H1 (cell line): ENCODE results near the gene TPM2. TPM values are rescaled to one million over a fixed set of nuclear protein-coding genes. Genes with fewer than 3 reads are reported as not detected.
A peak's percentile ranks its signal among the peaks of the same experiment; 100 is the strongest.

Experiments
- CTCF ChIA-PET: fragments of 300-600 bp; sonication (Branson Sonifier 250); formaldehyde crosslinking; loops from one replicate; lab custom pipeline; 2021; ENCODE audit not compliant: partially characterized antibody; lab: Charles Lee
- POLR2A ChIA-PET: fragments of 300-600 bp; sonication (Branson Sonifier 250); formaldehyde crosslinking; loops from one replicate; lab custom pipeline; 2021; ENCODE audit warnings: inconsistent platforms; ENCODE audit not compliant: partially characterized antibody; lab: Charles Lee
- DNase-seq, 2 experiments: peaks; one replicate each; pipeline versions ENCODE4 v3.0.0 to v3.0.0-alpha.2; 2010 to 2022; ENCODE audit warnings: low spot score in 2 of 2, low read depth in 1 of 2, mixed read lengths in 1 of 2
- FAIRE-seq: peaks from 2 replicates; lab custom pipeline; 2011; peaks lifted over from hg19 to GRCh38; lab: Jason Lieb, UNC
- H2AFZ ChIP-seq: 2 replicates; pipeline ENCODE4 v1.8.1; 2012; ENCODE audit warnings: low read length, inconsistent platforms
- H2AK5ac ChIP-seq: 2 replicates; pipeline ENCODE4 v1.6.1; 2013; ENCODE audit warnings: low read depth, low read length
- H2BK120ac ChIP-seq: replicated peaks from 2 replicates; pipeline ENCODE3; 2013; ENCODE audit warnings: low read depth, low read length, inconsistent platforms
- H2BK12ac ChIP-seq: 2 replicates; pipeline ENCODE4 v1.6.1; 2013; ENCODE audit warnings: low read depth, low read length
- H2BK15ac ChIP-seq: 2 replicates; pipeline ENCODE4 v1.6.1; 2013; ENCODE audit warnings: low read length
- H2BK20ac ChIP-seq: 2 replicates; pipeline ENCODE4 v1.6.1; 2013; ENCODE audit warnings: low read length
- H2BK5ac ChIP-seq: 2 replicates; pipeline ENCODE4 v1.6.1; 2013; ENCODE audit warnings: low read depth, low read length
- H3K14ac ChIP-seq: 2 replicates; pipeline ENCODE4 v1.6.1; 2013; ENCODE audit warnings: inconsistent platforms; ENCODE audit not compliant: insufficient read length
- H3K18ac ChIP-seq: 2 replicates; pipeline ENCODE4 v1.6.1; 2013; ENCODE audit warnings: low read length; ENCODE audit errors: extremely low read depth
- H3K23ac ChIP-seq: 2 replicates; pipeline ENCODE4 v1.6.1; 2013; ENCODE audit warnings: inconsistent platforms; ENCODE audit not compliant: insufficient read length
- H3K23me2 ChIP-seq: 2 replicates; pipeline ENCODE4 v1.6.1; 2013; ENCODE audit warnings: low read depth, low read length
- H3K27ac ChIP-seq: 2 replicates; pipeline ENCODE4 v1.6.1; 2011; ENCODE audit warnings: low read depth, low read length, inconsistent platforms
- H3K27me3 ChIP-seq, 4 experiments: replicated peaks in 1 of 4; 1 replicate in 1 of 4; 2 replicates in 3 of 4; pipeline versions ENCODE4 v1.6.1 to v1.8.1; 2011 to 2013; ENCODE audit warnings: low read length in 3 of 4, mild to moderate bottlenecking in 3 of 4, inconsistent platforms in 2 of 4, mixed read lengths in 2 of 4, moderate library complexity in 1 of 4; ENCODE audit not compliant: control insufficient read depth in 3 of 4, insufficient read depth in 3 of 4; ENCODE audit errors: extremely low read depth in 1 of 4
- H3K36me3 ChIP-seq, 4 experiments: 2 replicates each; pipeline versions ENCODE4 v1.6.1 to v1.8.1; 2011 to 2013; ENCODE audit warnings: mild to moderate bottlenecking in 4 of 4, low read length in 3 of 4, moderate library complexity in 2 of 4, control low read depth in 1 of 4, inconsistent platforms in 1 of 4; ENCODE audit not compliant: insufficient read depth in 4 of 4, control insufficient read depth in 2 of 4
- H3K4ac ChIP-seq: replicated peaks from 2 replicates; pipeline ENCODE3; 2013; ENCODE audit warnings: low read length, low read depth, mixed read lengths, inconsistent platforms; ENCODE audit not compliant: insufficient read length
- H3K4me1 ChIP-seq, 4 experiments: replicated peaks in 1 of 4; 1 replicate in 1 of 4; 2 replicates in 3 of 4; pipeline versions ENCODE4 v1.6.1 to v1.8.1; 2011 to 2013; ENCODE audit warnings: low read length in 3 of 4, inconsistent platforms in 2 of 4, mixed read lengths in 1 of 4; ENCODE audit not compliant: insufficient read depth in 4 of 4, control insufficient read depth in 3 of 4
- H3K4me2 ChIP-seq, 2 experiments: 2 replicates each; pipeline versions ENCODE4 v1.6.1 to v1.8.1; 2011 to 2013; ENCODE audit warnings: low read depth in 2 of 2, low read length in 2 of 2, control low read depth in 1 of 2, inconsistent platforms in 1 of 2, mild to moderate bottlenecking in 1 of 2; ENCODE audit not compliant: insufficient read depth in 1 of 2
- H3K4me3 ChIP-seq, 4 experiments: fragments of 200-600, 300-600 bp in 1 of 4; sonication (generic), shearing (Covaris generic), sonication (Bioruptor Twin) in 1 of 4; 2 replicates each; pipeline versions ENCODE4 v1.5.1 to v1.8.1; 2011 to 2016; ENCODE audit warnings: low read length in 4 of 4, low read depth in 3 of 4, control low read depth in 2 of 4, inconsistent platforms in 2 of 4, mild to moderate bottlenecking in 2 of 4, mixed read lengths in 1 of 4, moderate library complexity in 1 of 4; ENCODE audit not compliant: insufficient read depth in 2 of 4; ENCODE audit errors: extremely low read depth in 1 of 4
- H3K56ac ChIP-seq: replicated peaks from 2 replicates; pipeline ENCODE3; 2013; ENCODE audit warnings: low read depth, mild to moderate bottlenecking, mixed read lengths, low read length, inconsistent platforms; ENCODE audit not compliant: insufficient read length
- H3K79me1 ChIP-seq: 2 replicates; pipeline ENCODE4 v1.6.1; 2013; ENCODE audit warnings: low read depth, low read length, control low read depth
- H3K79me2 ChIP-seq, 2 experiments: 2 replicates each; pipeline versions ENCODE4 v1.6.1 to v1.8.1; 2012 to 2013; ENCODE audit warnings: low read length in 2 of 2, mild to moderate bottlenecking in 2 of 2, inconsistent platforms in 1 of 2; ENCODE audit not compliant: insufficient read depth in 2 of 2, control insufficient read depth in 1 of 2
- H3K9ac ChIP-seq, 4 experiments: replicated peaks in 1 of 4; 1 replicate in 1 of 4; 2 replicates in 3 of 4; pipeline versions ENCODE4 v1.6.1 to v1.8.1; 2011 to 2013; ENCODE audit warnings: low read depth in 3 of 4, low read length in 3 of 4, control low read depth in 2 of 4, mild to moderate bottlenecking in 2 of 4, moderate library complexity in 2 of 4, inconsistent platforms in 1 of 4; ENCODE audit errors: extremely low read depth in 1 of 4
- H3K9me3 ChIP-seq, 2 experiments: 2 replicates each; pipeline versions ENCODE4 v1.6.1 to v1.8.1; 2012 to 2013; ENCODE audit warnings: mild to moderate bottlenecking in 2 of 2, moderate library complexity in 2 of 2, control low read depth in 1 of 2, inconsistent platforms in 1 of 2, low read depth in 1 of 2, low read length in 1 of 2, mixed read lengths in 1 of 2; ENCODE audit not compliant: insufficient read depth in 2 of 2
- H4K20me1 ChIP-seq, 2 experiments: replicated peaks in 1 of 2; 2 replicates each; pipeline versions ENCODE3 to v1.8.1; 2011 to 2013; ENCODE audit warnings: inconsistent platforms in 2 of 2, low read length in 2 of 2, mild to moderate bottlenecking in 1 of 2; ENCODE audit not compliant: insufficient read depth in 2 of 2, control insufficient read depth in 1 of 2
- H4K5ac ChIP-seq: 2 replicates; pipeline ENCODE4 v1.6.1; 2013; ENCODE audit warnings: low read length, low read depth, mixed read lengths, inconsistent platforms; ENCODE audit not compliant: insufficient read length
- H4K8ac ChIP-seq: 2 replicates; pipeline ENCODE4 v1.8.0; 2013; ENCODE audit warnings: mild to moderate bottlenecking, moderate library complexity, low read length, inconsistent platforms; ENCODE audit not compliant: insufficient read depth; ENCODE audit errors: extremely low read depth
- H4K91ac ChIP-seq: replicated peaks from 2 replicates; pipeline ENCODE3; 2013; ENCODE audit warnings: low read length, mixed read lengths, inconsistent platforms; ENCODE audit not compliant: insufficient read length
- CHD1 ChIP-seq: IDR thresholded peaks from 2 replicates; pipeline ENCODE4 v1.6.1; 2012; ENCODE audit warnings: low read depth, low read length, improper control_type of control experiment
- CHD2 ChIP-seq: IDR thresholded peaks from 2 replicates; pipeline ENCODE4 v1.6.1; 2012; ENCODE audit warnings: low read length, improper control_type of control experiment
- CREB1 ChIP-seq: IDR thresholded peaks from 2 replicates; pipeline ENCODE4 v1.6.1; 2012; ENCODE audit warnings: inconsistent platforms
- CTBP2 ChIP-seq: IDR thresholded peaks from 2 replicates; pipeline ENCODE4 v1.7.0; 2011; ENCODE audit warnings: borderline replicate concordance, mild to moderate bottlenecking, moderate library complexity, mixed read lengths, low read length; ENCODE audit not compliant: insufficient read depth, insufficient read length
- KDM1A ChIP-seq: fragments of 200-600, 300-600 bp; sonication (generic); IDR thresholded peaks from 2 replicates; pipeline ENCODE4 v1.7.1; 2016; ENCODE audit warnings: mild to moderate bottlenecking, low read length, borderline replicate concordance
- MAFK ChIP-seq: IDR thresholded peaks from 2 replicates; pipeline ENCODE4 v1.6.1; 2012; ENCODE audit warnings: low read depth, mild to moderate bottlenecking, improper control_type of control experiment, low read length
- NANOG ChIP-seq: IDR thresholded peaks from 2 replicates; pipeline ENCODE4 v1.6.1; 2011; ENCODE audit warnings: low read length, low read depth, mild to moderate bottlenecking, inconsistent platforms; ENCODE audit not compliant: insufficient read depth, poor library complexity, severe bottlenecking
- SP4 ChIP-seq: IDR thresholded peaks from 2 replicates; pipeline ENCODE4 v1.6.1; 2012; ENCODE audit warnings: low read length, inconsistent platforms
- TAF1 ChIP-seq: IDR thresholded peaks from 2 replicates; pipeline ENCODE4 v1.6.1; 2011; ENCODE audit warnings: mild to moderate bottlenecking, low read depth, low read length
- TAF7 ChIP-seq: optimal IDR thresholded peaks from 2 replicates; pipeline ENCODE3; 2011; ENCODE audit warnings: low read depth, mild to moderate bottlenecking, inconsistent platforms, low read length, moderate library complexity, borderline replicate concordance
- WGBS, 2 experiments: shearing (Covaris generic) in 1 of 2; methylation state at CpG; one replicate each; pipeline versions ENCODE4 v1.1.6 to v1.1.7; 2013 to 2015; ENCODE audit warnings: low lambda C conversion rate in 2 of 2, mixed read lengths in 2 of 2, inconsistent platforms in 1 of 2, low coverage in 1 of 2, missing lambda C conversion rate in 1 of 2; ENCODE audit not compliant: insufficient replicate concordance in 2 of 2, insufficient coverage in 1 of 2, insufficient read length in 1 of 2; ENCODE audit errors: extremely low coverage in 1 of 2, missing lambda C conversion rate in 1 of 2; 5-methylcytosine and 5-hydroxymethylcytosine counted together
- polyA plus RNA-seq, 7 experiments: library from polyadenylated mRNA; depleted of rRNA in 3 of 7; stranded (reverse) in 5 of 7; unstranded in 2 of 7; fragments of >200 nt in 5 of 7; fragments of 200-250 nt in 2 of 7; gene quantifications; 1 replicate in 5 of 7; 2 replicates in 1 of 7; 4 replicates in 1 of 7; pipeline versions ENCODE4 v1.2.1 to v1.2.3, GENCODE V29; 2011 to 2013; ENCODE audit warnings: missing spikeins in 2 of 7, mixed read lengths in 2 of 7
- total RNA-seq: library from RNA; stranded (reverse); fragmentation: NEBNext Ultra II Directional; extraction: Animal tissue kit (Norgen Biotek cat#: 25700); gene quantifications from 2 replicates; pipeline ENCODE4 v1.2.1, GENCODE V29; 2021
- TF ChIP-seq, protein P1 (sequence below): IDR thresholded peaks from 2 replicates; pipeline ENCODE4 v1.6.1; 2011; ENCODE audit warnings: low read depth, mild to moderate bottlenecking, low read length; ENCODE audit not compliant: insufficient read depth

Gene TPM2
- total and polyA plus RNA-seq, 2 of the 8 experiments (the other 6 are each of a cell fraction or from before 2014, with no cell fraction given): 62.5 to 181 TPM

DNA sequence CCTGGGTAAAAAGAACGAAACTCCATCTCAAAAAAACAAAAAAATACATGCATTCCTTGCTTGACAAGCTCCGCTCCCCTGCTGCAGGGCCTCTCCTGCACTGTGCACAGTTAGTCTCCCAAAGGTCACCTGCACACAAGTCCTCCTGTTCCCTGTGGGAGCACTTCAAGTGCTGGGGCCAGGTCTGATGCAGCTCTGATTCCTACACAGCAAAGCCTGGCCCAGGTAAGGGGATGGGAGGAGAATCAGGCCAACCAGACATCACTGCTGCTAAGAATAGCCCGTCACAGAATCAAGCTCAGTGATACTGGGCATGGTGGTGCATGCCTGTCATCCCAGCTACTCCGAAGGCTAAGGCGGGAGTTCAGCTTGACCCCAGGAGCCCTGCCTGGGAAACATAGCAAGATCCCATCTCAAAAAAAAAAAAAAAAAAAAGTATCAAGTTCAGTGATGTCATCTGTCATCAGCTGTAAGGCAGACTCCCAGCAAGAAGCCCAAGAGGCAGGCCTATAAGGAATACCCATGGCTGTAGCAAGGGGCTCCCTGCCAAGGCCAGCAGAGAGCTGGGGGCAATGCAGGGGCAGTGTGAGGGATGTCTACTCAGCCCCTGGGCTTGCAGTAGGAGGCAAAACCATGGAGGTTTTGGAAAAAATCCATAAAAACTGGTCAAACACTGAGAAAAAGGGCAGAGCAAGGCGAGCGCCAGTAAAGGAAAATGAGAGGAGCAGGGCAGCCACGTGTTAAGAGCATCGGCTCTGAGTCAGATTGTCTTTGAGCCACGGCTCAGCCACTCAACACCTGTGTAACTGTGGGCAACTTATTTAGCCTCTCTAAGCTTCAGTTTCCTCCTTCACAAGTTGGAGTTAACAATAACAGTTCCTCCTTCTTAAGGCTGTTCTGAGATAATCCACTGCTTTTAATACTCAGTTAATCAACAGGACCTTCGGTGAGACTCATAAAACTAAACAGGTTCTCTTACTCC lies 3.2 kb downstream of the TPM2 start:
- peaks cover 2% of the 10 kb centered on the region; the same call in 1 of the 2 replicates for H3K79me1 ChIP-seq
- POLR2A ChIA-PET: interaction anchor here (0.8 to 8.4 kb wide), 7 partner anchors 8 to 42 kb away, joined by 4 to 55 read pairs (median 6); partner anchors contain the start of gene ARHGEF39
- 0 out of 2 replicates have a peak overlapping the region, but pooled peaks have one; percentile 30 for H4K8ac ChIP-seq
- TF ChIP-seq CHD2: no peak
- no peak for TF ChIP-seq TAF1
- TF ChIP-seq MAFK: no peak
- TF ChIP-seq CTBP2: no peak
- no peak for TF ChIP-seq KDM1A
- TF ChIP-seq SP4: no peak
- TF ChIP-seq CREB1: no peak
- TF ChIP-seq CHD1: no peak
- TF ChIP-seq, protein P1, sequence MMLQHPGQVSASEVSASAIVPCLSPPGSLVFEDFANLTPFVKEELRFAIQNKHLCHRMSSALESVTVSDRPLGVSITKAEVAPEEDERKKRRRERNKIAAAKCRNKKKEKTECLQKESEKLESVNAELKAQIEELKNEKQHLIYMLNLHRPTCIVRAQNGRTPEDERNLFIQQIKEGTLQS: no peak
- no peak for TF ChIP-seq TAF7
- TF ChIP-seq NANOG: no peak
- no peak overlapping the region for H2BK15ac ChIP-seq
- H2AFZ ChIP-seq: no peak overlapping the region
- no peak for FAIRE-seq
- H3K79me2 ChIP-seq: peaks cover 0 to 21% of the 10 kb centered on the region in 2 experiments; a peak in 2 of 4 replicates
- H3K4me3 ChIP-seq: no peak overlapping the region
- H2AK5ac ChIP-seq: no peak overlapping the region
- no peak overlapping the region for H3K27ac ChIP-seq
- H3K18ac ChIP-seq: no peak overlapping the region
- CTCF ChIA-PET: interaction anchor here (0.7 to 14.1 kb wide), 9 partner anchors 9 to 985 kb away, joined by 3 to 347 read pairs (median 7); partner anchors contain the start of genes ARHGEF39, CCDC107 and RMRP
- no peak overlapping the region; a peak in 1 of 7 replicates for H3K9ac ChIP-seq
- H2BK20ac ChIP-seq: no peak overlapping the region
- H2BK12ac ChIP-seq: no peak overlapping the region
- no peak overlapping the region for H4K5ac ChIP-seq
- no peak overlapping the region for H4K91ac ChIP-seq
- DNase-seq: no peak
- H3K4me1 ChIP-seq: peaks cover 6 to 17% (median 8%) of the 10 kb centered on the region in 4 experiments; a peak in 6 of 7 replicates
- no peak overlapping the region for H2BK5ac ChIP-seq
- H3K14ac ChIP-seq: no peak overlapping the region
- peaks cover 14 to 46% (median 33%) of the 10 kb centered on the region in 4 experiments for H3K36me3 ChIP-seq
- no peak overlapping the region for H3K56ac ChIP-seq
- H3K27me3 ChIP-seq: no peaks in the 10 kb centered on the region
- H3K4me2 ChIP-seq: no peak overlapping the region
- peaks cover 9 to 10% of the 10 kb centered on the region in 2 experiments for H4K20me1 ChIP-seq
- no peak overlapping the region for H3K23ac ChIP-seq
- H3K9me3 ChIP-seq: no peaks in the 10 kb centered on the region
- H3K4ac ChIP-seq: no peak overlapping the region
- H3K23me2 ChIP-seq: peaks cover 12% of the 10 kb centered on the region
- 82% methylated on average over 11 of the region's 11 CpGs; no CpG with 5 or more reads in 1 of the 2 experiments for WGBS, 2 experiments
- no peak overlapping the region for H2BK120ac ChIP-seq
